NB4 (cell line): ENCODE data around the gene NEFH.

Experiments
- DNase-seq: peaks from one replicate; pipeline ENCODE4 v3.0.0; 2010; ENCODE audit warnings: low read depth
- H3K4me3 ChIP-seq: one replicate; pipeline ENCODE4 v1.5.1; 2011; ENCODE audit warnings: mild to moderate bottlenecking, low read depth, low read length, moderate library complexity
- MYC ChIP-seq: IDR thresholded peaks from 2 replicates; pipeline ENCODE4 v1.6.1; 2011; ENCODE audit warnings: low read depth, low read length
- POLR2A ChIP-seq: IDR thresholded peaks from 2 replicates; pipeline ENCODE4 v1.6.1; 2011; ENCODE audit warnings: mild to moderate bottlenecking; ENCODE audit not compliant: insufficient read length; ENCODE audit errors: extremely low read depth
- TF ChIP-seq, protein P1 (sequence below): IDR thresholded peaks from one replicate; pipeline ENCODE4 v1.5.1; 2012; ENCODE audit warnings: low read depth, low read length
- TF ChIP-seq, protein P2 (sequence below): IDR thresholded peaks from 2 replicates; pipeline ENCODE4 v1.6.1; 2011; ENCODE audit warnings: low read depth, low read length

Gene NEFH

DNA sequence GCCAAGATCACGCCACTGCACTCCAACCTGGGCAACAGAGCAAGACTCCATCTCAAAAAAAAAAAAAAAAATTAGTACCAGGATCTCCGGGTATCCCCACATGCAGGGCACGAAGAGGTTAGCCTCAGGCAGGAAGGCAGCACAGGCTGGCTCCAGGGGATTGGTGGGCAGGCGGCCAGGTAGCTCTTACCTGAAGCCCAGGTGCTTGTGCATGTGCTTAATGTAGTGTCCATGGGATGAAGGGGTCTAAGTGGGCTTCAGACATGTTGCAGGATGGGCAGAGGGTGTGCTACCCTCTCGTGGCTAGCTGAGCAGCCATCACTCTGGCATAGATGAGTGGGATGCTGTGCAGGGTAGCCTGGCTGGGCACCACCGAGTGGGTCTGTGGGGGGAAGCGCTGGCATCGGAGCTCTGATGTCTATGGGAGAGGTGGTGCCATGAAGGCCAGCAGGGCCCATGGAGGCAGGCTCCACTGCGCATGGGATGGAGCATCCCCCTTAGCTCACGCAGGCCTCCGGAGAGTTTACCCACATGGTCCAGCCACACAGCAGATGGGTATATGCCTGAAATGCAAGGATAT, 30.6 kb upstream of the NEFH start:
- no peak for DNase-seq
- TF ChIP-seq POLR2A, result no peak
- TF ChIP-seq, protein P1, sequence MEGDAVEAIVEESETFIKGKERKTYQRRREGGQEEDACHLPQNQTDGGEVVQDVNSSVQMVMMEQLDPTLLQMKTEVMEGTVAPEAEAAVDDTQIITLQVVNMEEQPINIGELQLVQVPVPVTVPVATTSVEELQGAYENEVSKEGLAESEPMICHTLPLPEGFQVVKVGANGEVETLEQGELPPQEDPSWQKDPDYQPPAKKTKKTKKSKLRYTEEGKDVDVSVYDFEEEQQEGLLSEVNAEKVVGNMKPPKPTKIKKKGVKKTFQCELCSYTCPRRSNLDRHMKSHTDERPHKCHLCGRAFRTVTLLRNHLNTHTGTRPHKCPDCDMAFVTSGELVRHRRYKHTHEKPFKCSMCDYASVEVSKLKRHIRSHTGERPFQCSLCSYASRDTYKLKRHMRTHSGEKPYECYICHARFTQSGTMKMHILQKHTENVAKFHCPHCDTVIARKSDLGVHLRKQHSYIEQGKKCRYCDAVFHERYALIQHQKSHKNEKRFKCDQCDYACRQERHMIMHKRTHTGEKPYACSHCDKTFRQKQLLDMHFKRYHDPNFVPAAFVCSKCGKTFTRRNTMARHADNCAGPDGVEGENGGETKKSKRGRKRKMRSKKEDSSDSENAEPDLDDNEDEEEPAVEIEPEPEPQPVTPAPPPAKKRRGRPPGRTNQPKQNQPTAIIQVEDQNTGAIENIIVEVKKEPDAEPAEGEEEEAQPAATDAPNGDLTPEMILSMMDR, result no peak
- no peak for TF ChIP-seq MYC
- TF ChIP-seq, protein P2, sequence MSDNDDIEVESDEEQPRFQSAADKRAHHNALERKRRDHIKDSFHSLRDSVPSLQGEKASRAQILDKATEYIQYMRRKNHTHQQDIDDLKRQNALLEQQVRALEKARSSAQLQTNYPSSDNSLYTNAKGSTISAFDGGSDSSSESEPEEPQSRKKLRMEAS, result no peak
- no peak overlapping the region for H3K4me3 ChIP-seq

DNA sequence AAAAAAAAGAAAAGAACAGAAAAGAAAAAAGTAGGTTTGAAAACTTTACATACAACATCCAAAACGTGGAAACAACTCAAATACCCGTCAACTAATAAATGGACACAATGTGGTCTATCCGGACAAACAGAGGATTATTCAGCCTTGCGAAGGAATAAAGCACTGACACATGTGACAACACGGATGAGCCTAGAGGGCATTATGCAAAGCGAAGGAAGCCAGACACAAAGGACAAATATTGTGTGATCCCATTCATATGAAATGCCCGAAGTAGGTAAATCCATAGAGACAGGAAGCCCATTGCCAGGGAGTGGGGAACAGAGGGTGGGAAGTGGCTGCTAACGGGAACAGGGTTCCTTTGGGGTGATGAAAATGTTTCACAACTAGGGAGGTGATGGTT, 29.8 kb upstream of the NEFH start:
- no peak overlapping the region for H3K4me3 ChIP-seq
- TF ChIP-seq, protein P1, result no peak
- TF ChIP-seq, protein P2, result no peak
- no peak for TF ChIP-seq MYC
- no peak for DNase-seq

DNA sequence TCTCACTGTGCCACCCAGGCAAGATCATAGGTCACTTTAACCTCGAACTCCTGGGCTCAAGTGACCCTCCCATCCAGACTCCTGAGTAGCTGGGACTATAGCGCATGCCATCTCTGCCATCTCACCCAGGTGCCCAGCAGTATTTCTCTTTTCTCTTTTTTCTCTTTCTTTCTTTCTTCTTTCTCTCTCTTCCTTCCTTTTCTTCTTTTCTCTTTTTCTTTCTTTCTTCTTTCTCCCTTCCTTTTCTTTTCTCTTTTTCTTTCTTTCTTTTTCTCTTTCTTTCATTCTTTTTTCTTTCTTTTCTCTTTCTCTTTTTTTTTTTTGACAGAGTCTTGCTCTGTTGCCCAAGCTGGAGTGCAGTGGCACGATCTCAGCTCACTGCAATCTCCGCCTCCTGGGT, 28.2 kb upstream of the NEFH start:
- TF ChIP-seq, protein P1, result no peak
- TF ChIP-seq MYC (no peak), POLR2A (no peak)
- TF ChIP-seq, protein P2, result no peak
- H3K4me3 ChIP-seq, result no peak overlapping the region
- DNase-seq, result no peak

DNA sequence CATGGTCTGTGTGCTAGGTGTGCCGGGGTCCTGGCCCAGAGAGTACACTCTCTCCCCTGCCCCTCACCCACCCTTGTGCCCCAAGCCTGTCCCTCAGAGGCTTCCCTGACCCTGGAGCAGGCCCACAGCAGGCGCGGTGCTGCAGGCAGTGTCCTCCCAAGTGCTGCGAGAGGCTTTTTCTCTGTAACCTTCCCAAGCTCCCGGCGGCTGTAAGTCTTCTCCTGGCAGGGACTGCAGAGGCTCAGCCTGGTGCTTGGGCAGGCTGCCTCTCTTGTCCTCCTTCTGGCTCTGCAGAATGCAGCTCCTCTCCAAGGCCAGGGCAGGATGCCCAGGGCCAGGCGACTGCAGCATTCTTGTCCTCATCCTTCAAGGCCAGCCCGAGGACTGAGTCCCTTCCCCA, 25.7 kb upstream of the NEFH start:
- no peak for DNase-seq
- no peak overlapping the region for H3K4me3 ChIP-seq
- no peak for TF ChIP-seq MYC
- TF ChIP-seq, protein P2, result no peak
- TF ChIP-seq POLR2A, result no peak
- TF ChIP-seq, protein P1, result no peak

DNA sequence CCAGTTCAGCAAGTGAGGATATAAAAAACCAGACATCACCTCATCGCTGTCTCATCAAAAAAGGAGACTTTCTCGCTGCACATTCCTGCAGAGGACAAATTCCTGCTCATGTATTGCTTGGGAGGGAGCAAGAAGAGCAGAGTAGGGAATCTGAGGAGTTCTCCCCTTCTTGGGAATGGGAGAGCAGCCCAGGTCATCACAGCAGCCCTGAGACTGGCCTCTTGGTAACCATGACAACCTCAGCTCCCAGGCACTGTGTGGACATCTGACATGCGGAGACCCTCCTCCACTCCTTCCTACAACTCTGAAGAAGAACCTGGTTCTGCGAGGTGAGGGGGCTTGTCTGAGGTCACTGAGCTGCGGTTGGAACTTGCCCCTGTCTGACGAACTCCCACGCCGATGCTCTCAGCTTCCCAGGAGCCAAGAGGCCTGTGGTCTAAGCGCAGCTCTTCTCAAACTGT, 23.8 kb upstream of the NEFH start:
- DNase-seq, result no peak
- TF ChIP-seq MYC, result no peak
- no peak for TF ChIP-seq POLR2A
- TF ChIP-seq, protein P2, result no peak
- TF ChIP-seq, protein P1, result no peak

More for the DNA sequence above, 23.8 kb upstream of the NEFH start:
- H3K4me3 ChIP-seq, result no peak overlapping the region
